Activated CD8-positive, alpha-beta T cell treated with anti-CD3 and anti-CD28 coated beads for 36 hours (primary cell): Measurements from ENCODE around the gene CALM3. TPM values are rescaled to one million over a fixed set of nuclear protein-coding genes. Genes with fewer than 3 reads are reported as not detected.
A peak's percentile ranks its signal among the peaks of the same experiment; 100 is the strongest.

Experiments used
- ATAC-seq: fragments of 200-7000 bp; cut with Tn5 transposase; one replicate; pipeline ENCODE4 v1.10.0; 2021; ENCODE audit warnings: mild to moderate bottlenecking, moderate library complexity
- CTCF ChIA-PET: fragments of 350-600 bp; sonication (Branson Sonifier 250); formaldehyde crosslinking; loops from one replicate; lab custom pipeline; 2021; ENCODE audit warnings: antibody characterized with exemption; lab: Charles Lee
- POLR2A ChIA-PET: fragments of 350-600 bp; sonication (Branson Sonifier 250); formaldehyde crosslinking; loops from one replicate; lab custom pipeline; 2021; ENCODE audit warnings: antibody characterized with exemption; lab: Charles Lee
- DNase-seq: peaks from one replicate; pipeline ENCODE4 v3.0.0-alpha.2; 2020
- H3K27ac Mint-ChIP-seq: one replicate; pipeline ENCODE4 v1.8.0; 2021; ENCODE audit warnings: mild to moderate bottlenecking, mixed read lengths
- H3K27me3 Mint-ChIP-seq: one replicate; pipeline ENCODE4 v1.8.0; 2021; ENCODE audit warnings: mixed read lengths
- H3K36me3 Mint-ChIP-seq: one replicate; pipeline ENCODE4 v1.8.0; 2021; ENCODE audit warnings: low read depth, mixed read lengths
- H3K4me1 Mint-ChIP-seq: one replicate; pipeline ENCODE4 v1.8.0; 2021; ENCODE audit warnings: low read depth, mixed read lengths
- H3K4me3 Mint-ChIP-seq: one replicate; pipeline ENCODE4 v1.8.0; 2021; ENCODE audit warnings: mild to moderate bottlenecking, moderate library complexity, mixed read lengths
- H3K9me3 Mint-ChIP-seq: one replicate; pipeline ENCODE4 v1.8.0; 2021; ENCODE audit warnings: mixed read lengths
- intact Hi-C: fragments of 100-400 bp; cut with micrococcal nuclease; formaldehyde crosslinking; loops from one replicate; pipeline ENCODE4 v1.10.0; 2022
- total RNA-seq, 2 experiments: library from RNA; stranded (reverse); gene quantifications; one replicate each; pipeline ENCODE4 v1.2.3, GENCODE V29; 2021
- TF ChIP-seq, protein P1 (sequence below): fragments of 200-600 bp; IDR thresholded peaks from one replicate; pipeline ENCODE4 v1.8.0; 2022; ENCODE audit warnings: antibody characterized with exemption, mild to moderate bottlenecking

Gene CALM3
- total RNA-seq, 2 experiments from 2014 or later, result 565 to 582 TPM

DNA sequence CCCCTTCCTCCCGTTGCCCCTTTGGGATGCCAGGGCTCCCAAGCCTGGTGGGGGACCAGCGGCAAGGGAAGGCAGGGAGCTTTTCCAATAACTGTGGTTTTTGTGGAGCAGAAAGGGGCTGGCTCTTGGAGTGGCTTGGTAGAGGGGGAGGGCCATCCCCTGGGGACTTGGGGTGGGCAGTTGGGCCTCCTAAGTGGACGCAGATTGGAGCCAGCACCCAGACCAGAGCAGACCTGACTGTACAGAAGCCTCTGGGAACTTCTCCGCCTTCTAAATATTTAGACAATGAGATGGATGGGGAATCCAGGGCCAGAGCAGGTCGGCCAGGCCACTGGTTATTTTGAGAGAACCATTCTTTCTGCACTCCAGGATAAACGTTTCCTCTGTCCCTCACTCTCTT lies 19.6 kb downstream of the CALM3 start:
- DNase-seq, result no peak
- Mint-ChIP-seq H3K36me3 (peaks cover 46% of the 10 kb centered on the region), H3K4me1 (peaks cover 71% of the 10 kb centered on the region), H3K9me3 (no peaks in the 10 kb centered on the region), H3K27ac (peak overlapping the region; percentile 98), H3K4me3 (peak overlapping the region; percentile 71), H3K27me3 (peaks cover 3% of the 10 kb centered on the region)
- CTCF ChIA-PET, result interaction anchor here (1.2 to 19.7 kb wide), 7 partner anchors 8 to 42 kb away, joined by 4 to 300 read pairs (median 5); partner anchors contain the start of gene DACT3
- no peak for ATAC-seq
- intact Hi-C loops, result no loop called here
- POLR2A ChIA-PET, result interaction anchor here (0.7 to 14.9 kb wide), 6 partner anchors 9 to 98 kb away, joined by 3 to 232 read pairs (median 8); partner anchors contain the start of genes CALM3 and GNG8
- TF ChIP-seq, protein P1, sequence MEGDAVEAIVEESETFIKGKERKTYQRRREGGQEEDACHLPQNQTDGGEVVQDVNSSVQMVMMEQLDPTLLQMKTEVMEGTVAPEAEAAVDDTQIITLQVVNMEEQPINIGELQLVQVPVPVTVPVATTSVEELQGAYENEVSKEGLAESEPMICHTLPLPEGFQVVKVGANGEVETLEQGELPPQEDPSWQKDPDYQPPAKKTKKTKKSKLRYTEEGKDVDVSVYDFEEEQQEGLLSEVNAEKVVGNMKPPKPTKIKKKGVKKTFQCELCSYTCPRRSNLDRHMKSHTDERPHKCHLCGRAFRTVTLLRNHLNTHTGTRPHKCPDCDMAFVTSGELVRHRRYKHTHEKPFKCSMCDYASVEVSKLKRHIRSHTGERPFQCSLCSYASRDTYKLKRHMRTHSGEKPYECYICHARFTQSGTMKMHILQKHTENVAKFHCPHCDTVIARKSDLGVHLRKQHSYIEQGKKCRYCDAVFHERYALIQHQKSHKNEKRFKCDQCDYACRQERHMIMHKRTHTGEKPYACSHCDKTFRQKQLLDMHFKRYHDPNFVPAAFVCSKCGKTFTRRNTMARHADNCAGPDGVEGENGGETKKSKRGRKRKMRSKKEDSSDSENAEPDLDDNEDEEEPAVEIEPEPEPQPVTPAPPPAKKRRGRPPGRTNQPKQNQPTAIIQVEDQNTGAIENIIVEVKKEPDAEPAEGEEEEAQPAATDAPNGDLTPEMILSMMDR, result no peak

DNA sequence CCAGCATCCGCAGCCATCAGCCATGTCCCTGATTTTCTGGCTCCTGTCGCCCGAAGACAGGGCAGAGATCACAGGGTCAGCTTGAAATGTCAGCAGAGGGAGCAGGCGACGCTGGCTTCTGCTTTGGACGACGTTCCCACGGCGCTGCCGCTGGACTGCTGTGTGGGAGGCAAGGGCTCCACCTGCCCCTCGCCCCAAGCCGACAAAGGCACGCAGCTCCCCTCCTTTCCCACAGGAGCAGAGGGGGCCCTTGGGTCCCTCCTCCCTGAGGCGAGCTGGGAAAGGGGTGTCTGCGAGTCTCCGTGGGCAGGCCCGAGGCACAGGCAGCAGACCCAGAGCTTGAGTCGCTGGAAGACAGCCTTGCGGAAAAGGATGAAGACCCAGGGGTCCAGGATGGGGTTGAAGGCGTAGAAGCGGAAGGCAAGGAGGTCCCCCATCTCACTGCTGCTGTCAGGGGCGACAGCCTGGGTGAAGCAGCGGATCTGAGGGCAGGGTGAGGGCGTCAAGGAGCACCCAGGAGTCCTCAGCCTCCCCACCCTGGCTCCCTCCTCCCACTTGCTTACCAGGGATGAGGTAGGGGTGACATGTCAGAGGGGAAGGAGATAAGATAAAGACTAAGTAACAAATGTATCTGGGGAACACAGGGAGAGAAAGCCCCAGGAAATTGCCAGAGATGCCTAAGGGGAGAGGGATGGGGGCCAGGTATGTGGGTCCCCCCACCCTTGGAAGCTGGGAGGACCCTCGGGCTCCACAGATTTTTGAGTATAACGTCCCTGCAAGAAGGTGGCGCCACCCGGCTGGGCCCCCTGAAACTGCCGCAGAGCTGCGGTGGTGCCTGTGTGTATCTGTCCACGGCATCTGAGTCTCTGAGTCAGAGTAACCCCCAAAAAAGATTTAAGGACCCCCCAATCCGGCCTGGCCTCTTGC lies 20.3 kb downstream of the CALM3 start:
- TF ChIP-seq, protein P1, result peak; percentile 63
- Mint-ChIP-seq H3K4me3 (peak overlapping the region; percentile 71), H3K27me3 (peaks cover 3% of the 10 kb centered on the region), H3K27ac (peak overlapping the region; percentile 98), H3K9me3 (no peaks in the 10 kb centered on the region), H3K36me3 (peaks cover 46% of the 10 kb centered on the region), H3K4me1 (peaks cover 68% of the 10 kb centered on the region)
- CTCF ChIA-PET, result interaction anchor here (0.7 to 19.7 kb wide), 13 partner anchors 7 to 82 kb away, joined by 3 to 300 read pairs (median 4); partner anchors contain the start of gene DACT3
- peak; percentile 77 for DNase-seq
- POLR2A ChIA-PET, result interaction anchor here (0.5 to 14.9 kb wide), 7 partner anchors 11 to 492 kb away, joined by 3 to 232 read pairs (median 4); partner anchors contain the start of genes CALM3, DACT3, GNG8 and ZC3H4
- intact Hi-C loops, result no loop called here
- ATAC-seq, result no peak

DNA sequence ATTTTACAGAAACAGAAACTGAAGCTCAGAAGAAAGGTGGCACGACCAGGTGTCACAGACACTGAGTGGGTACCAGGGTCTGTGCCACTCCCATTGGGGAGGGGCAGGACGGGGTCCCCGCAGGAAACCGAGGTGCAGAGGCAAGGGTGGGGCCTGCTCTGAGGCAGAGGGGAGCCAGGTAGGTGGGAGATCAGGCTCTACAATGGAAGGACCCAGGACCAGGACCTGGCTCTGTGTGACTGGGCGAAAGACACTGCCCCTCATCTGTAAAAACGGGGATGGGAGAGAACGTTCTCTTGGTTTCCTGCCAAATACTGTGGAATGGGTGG lies 21.0 kb downstream of the CALM3 start:
- H3K4me3 Mint-ChIP-seq, result peak overlapping the region; percentile 71
- CTCF ChIA-PET, result interaction anchor here (1.1 to 19.7 kb wide), 9 partner anchors 8 to 81 kb away, joined by 3 to 300 read pairs (median 5); partner anchors contain the start of gene DACT3
- TF ChIP-seq, protein P1, result no peak
- H3K4me1 Mint-ChIP-seq, result peaks cover 66% of the 10 kb centered on the region
- H3K9me3 Mint-ChIP-seq, result no peaks in the 10 kb centered on the region
- intact Hi-C loops, result no loop called here
- H3K36me3 Mint-ChIP-seq, result peaks cover 46% of the 10 kb centered on the region
- POLR2A ChIA-PET, result interaction anchor here (0.5 to 14.9 kb wide), 6 partner anchors 10 to 492 kb away, joined by 3 to 232 read pairs (median 6); partner anchors contain the start of genes CALM3, DACT3, GNG8 and ZC3H4
- ATAC-seq (no peak), DNase-seq (no peak)
- H3K27ac Mint-ChIP-seq, result peak overlapping the region; percentile 98
- peaks cover 3% of the 10 kb centered on the region for H3K27me3 Mint-ChIP-seq

DNA sequence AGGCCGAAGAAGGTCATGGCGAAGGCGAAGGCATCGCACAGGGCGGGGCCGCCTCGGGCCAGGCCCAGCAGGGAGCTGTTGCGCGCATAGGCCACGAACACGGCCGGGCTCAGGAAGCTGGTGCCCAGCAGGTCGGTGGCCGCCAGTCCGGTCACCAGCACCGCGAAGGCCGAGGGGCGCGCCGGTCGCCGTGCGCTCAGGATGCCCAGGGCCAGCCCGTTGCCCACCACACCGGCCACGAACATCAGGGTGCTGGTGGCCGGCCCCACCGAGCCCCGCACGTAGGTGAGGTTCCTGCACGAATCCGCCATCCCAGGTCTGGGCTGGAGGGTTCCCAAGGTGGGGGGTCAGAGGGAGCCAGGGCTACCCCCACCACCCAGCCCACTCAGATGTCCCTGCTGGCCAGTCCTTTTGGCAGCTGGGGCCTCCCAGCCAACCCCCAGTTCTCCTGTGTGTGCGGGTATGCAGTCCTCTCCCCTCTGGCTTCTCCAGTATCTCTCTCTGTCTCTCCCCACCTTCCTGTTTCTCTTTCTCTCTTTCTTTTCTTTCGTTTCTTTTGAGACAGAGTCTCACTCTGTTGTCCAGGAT lies 22.9 kb downstream of the CALM3 start:
- ATAC-seq, result no peak
- ChIA-PET CTCF (interaction anchor here (0.6 to 5.1 kb wide), 3 partner anchors 10 to 38 kb away, joined by 3 to 28 read pairs (median 11); partner anchors contain the start of gene DACT3), POLR2A (interaction anchor here (0.9 to 11.8 kb wide), 5 partner anchors 8 to 22 kb away, joined by 3 to 116 read pairs (median 6); no protein-coding TSS in a partner anchor)
- peak overlapping the region; percentile 96 for H3K27ac Mint-ChIP-seq
- H3K4me1 Mint-ChIP-seq, result peaks cover 58% of the 10 kb centered on the region
- H3K4me3 Mint-ChIP-seq, result peak overlapping the region; percentile 96
- H3K9me3 Mint-ChIP-seq, result no peaks in the 10 kb centered on the region
- intact Hi-C loops, result no loop called here
- TF ChIP-seq, protein P1, result no peak
- H3K36me3 Mint-ChIP-seq, result peaks cover 40% of the 10 kb centered on the region
- peaks cover 3% of the 10 kb centered on the region for H3K27me3 Mint-ChIP-seq
- DNase-seq, result no peak
